ENCODE results near the gene WIPF3. TPM values are rescaled to one million over a fixed set of nuclear protein-coding genes. Genes with fewer than 3 reads are reported as not detected.

The WIPF3 gene
- total RNA-seq, 2 donors from 2014 or later: 5.2 to 7.2 TPM

GRCh38 chr7:29858191-29858951 lies 52.1 kb downstream of the WIPF3 start:
- Histone ChIP-seq H3K4me3 (ENCODE audit: low read length) (no peak overlapping the region), H3K9ac (ENCODE audit: extremely low read depth, low read length, poor library complexity, severe bottlenecking) (no peak overlapping the region), H3K27me3 (ENCODE audit: control insufficient read depth, insufficient read depth, low read length, poor library complexity, severe bottlenecking) (no peaks in the 10 kb centered on the region), H3K9me3 (ENCODE audit: control insufficient read depth, low read length) (no peaks in the 10 kb centered on the region), H3K4me1 (ENCODE audit: control insufficient read depth, insufficient read depth, low read length) (no peaks in the 10 kb centered on the region), H3K36me3 (ENCODE audit: control insufficient read depth, insufficient read depth, low read length) (no peaks in the 10 kb centered on the region), H3K27ac (ENCODE audit: low read depth, low read length) (no peak overlapping the region)
- no peak for DNase-seq
- Mint-ChIP-seq H3K36me3 (ENCODE audit: low read depth) (no peaks in the 10 kb centered on the region), H3K27ac (no peak overlapping the region), H3K4me1 (peaks cover 21% of the 10 kb centered on the region), H3K9me3 (no peaks in the 10 kb centered on the region), H3K4me3 (no peak overlapping the region), H3K27me3 (ENCODE audit: insufficient read depth) (no peaks in the 10 kb centered on the region)
- TF ChIP-seq, protein P1, sequence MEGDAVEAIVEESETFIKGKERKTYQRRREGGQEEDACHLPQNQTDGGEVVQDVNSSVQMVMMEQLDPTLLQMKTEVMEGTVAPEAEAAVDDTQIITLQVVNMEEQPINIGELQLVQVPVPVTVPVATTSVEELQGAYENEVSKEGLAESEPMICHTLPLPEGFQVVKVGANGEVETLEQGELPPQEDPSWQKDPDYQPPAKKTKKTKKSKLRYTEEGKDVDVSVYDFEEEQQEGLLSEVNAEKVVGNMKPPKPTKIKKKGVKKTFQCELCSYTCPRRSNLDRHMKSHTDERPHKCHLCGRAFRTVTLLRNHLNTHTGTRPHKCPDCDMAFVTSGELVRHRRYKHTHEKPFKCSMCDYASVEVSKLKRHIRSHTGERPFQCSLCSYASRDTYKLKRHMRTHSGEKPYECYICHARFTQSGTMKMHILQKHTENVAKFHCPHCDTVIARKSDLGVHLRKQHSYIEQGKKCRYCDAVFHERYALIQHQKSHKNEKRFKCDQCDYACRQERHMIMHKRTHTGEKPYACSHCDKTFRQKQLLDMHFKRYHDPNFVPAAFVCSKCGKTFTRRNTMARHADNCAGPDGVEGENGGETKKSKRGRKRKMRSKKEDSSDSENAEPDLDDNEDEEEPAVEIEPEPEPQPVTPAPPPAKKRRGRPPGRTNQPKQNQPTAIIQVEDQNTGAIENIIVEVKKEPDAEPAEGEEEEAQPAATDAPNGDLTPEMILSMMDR (conservative IDR thresholded peaks at IDR 0.05): no peak
- 96 to 100% methylated on average over 2 to 4 of the region's 4 CpGs for WGBS, 2 experiments (ENCODE audit: insufficient coverage in 1 of 2, insufficient read length in 1 of 2)

GRCh38 chr7:29859104-29859503 lies 52.8 kb downstream of the WIPF3 start:
- Histone ChIP-seq H3K9ac (ENCODE audit: extremely low read depth, low read length, poor library complexity, severe bottlenecking) (no peak overlapping the region), H3K27me3 (ENCODE audit: control insufficient read depth, insufficient read depth, low read length, poor library complexity, severe bottlenecking) (no peaks in the 10 kb centered on the region), H3K9me3 (ENCODE audit: control insufficient read depth, low read length) (no peaks in the 10 kb centered on the region), H3K36me3 (ENCODE audit: control insufficient read depth, insufficient read depth, low read length) (no peaks in the 10 kb centered on the region), H3K4me3 (ENCODE audit: low read length) (no peak overlapping the region), H3K27ac (ENCODE audit: low read depth, low read length) (no peak overlapping the region), H3K4me1 (ENCODE audit: control insufficient read depth, insufficient read depth, low read length) (no peaks in the 10 kb centered on the region)
- no peaks in the 10 kb centered on the region for H3K27me3 Mint-ChIP-seq (ENCODE audit: insufficient read depth)
- WGBS, 2 experiments (ENCODE audit: insufficient coverage in 1 of 2, insufficient read length in 1 of 2): 95 to 100% methylated on average over 4 to 5 of the region's 5 CpGs
- no peaks in the 10 kb centered on the region for H3K36me3 Mint-ChIP-seq (ENCODE audit: low read depth)
- TF ChIP-seq, protein P1 (conservative IDR thresholded peaks at IDR 0.05): no peak
- H3K4me1 Mint-ChIP-seq: peaks cover 21% of the 10 kb centered on the region
- no peak overlapping the region for H3K27ac Mint-ChIP-seq
- no peak for DNase-seq
- H3K4me3 Mint-ChIP-seq: no peak overlapping the region
- H3K9me3 Mint-ChIP-seq: no peaks in the 10 kb centered on the region

DNA sequence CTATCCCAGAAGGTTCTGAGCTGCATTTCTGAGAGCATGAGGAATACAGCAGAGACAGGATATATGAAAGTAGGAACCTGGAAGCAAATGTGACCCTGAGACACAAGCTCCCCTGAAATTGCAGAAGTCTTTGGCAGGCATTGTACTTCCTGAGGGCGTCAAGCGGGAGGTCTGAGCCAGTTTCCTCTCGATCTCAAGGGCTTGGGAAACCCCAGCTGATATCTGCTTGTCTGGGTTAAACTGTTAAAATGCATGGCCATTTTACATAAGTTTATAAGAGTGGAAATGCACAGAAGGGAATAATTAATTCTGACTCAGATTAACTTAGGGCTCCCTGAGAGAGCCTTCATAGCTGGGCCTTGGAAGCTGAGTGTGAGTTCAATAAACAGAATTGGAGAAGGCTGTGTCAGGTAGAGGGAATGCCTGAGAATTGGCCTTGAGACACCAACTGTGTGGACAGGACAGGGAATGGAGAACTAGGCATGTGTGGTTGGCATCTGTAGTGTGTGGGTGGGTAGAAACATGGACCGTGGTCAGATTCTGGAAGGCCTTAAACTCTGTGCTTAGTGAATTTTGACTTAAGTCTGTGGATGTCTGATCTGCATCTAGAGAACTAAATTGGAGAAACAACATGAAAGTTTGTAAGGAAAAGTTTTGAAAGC lies 53.3 kb downstream of the WIPF3 start:
- Histone ChIP-seq H3K4me3 (ENCODE audit: low read length) (no peak overlapping the region), H3K36me3 (ENCODE audit: control insufficient read depth, insufficient read depth, low read length) (no peaks in the 10 kb centered on the region), H3K4me1 (ENCODE audit: control insufficient read depth, insufficient read depth, low read length) (no peaks in the 10 kb centered on the region), H3K27me3 (ENCODE audit: control insufficient read depth, insufficient read depth, low read length, poor library complexity, severe bottlenecking) (no peaks in the 10 kb centered on the region), H3K27ac (ENCODE audit: low read depth, low read length) (no peak overlapping the region), H3K9me3 (ENCODE audit: control insufficient read depth, low read length) (no peaks in the 10 kb centered on the region), H3K9ac (ENCODE audit: extremely low read depth, low read length, poor library complexity, severe bottlenecking) (no peak overlapping the region)
- no peak for DNase-seq
- Mint-ChIP-seq H3K4me3 (no peak overlapping the region), H3K27ac (no peak overlapping the region), H3K36me3 (ENCODE audit: low read depth) (no peaks in the 10 kb centered on the region), H3K4me1 (peaks cover 17% of the 10 kb centered on the region), H3K9me3 (no peaks in the 10 kb centered on the region), H3K27me3 (ENCODE audit: insufficient read depth) (no peaks in the 10 kb centered on the region)
- TF ChIP-seq, protein P1 (conservative IDR thresholded peaks at IDR 0.05): no peak
- 93% methylated on average over 4 of the region's 4 CpGs for WGBS, 2 experiments (ENCODE audit: insufficient coverage in 1 of 2, insufficient read length in 1 of 2)

Measured in endodermal cell (in vitro differentiated cells).